IPS DF 4.7 (cell line): ENCODE measurements around the gene SLC5A1.
"Not testable (repeated sequence)": the region's sequence is repeated elsewhere in the genome, so short reads cannot be mapped to it uniquely, and the experiment has no call there.

Source experiments
- DNase-seq: peaks from one replicate; pipeline ENCODE4 v3.0.0-alpha.2; 2013; ENCODE audit warnings: low spot score; ENCODE audit errors: extremely low read depth

The SLC5A1 gene

DNA sequence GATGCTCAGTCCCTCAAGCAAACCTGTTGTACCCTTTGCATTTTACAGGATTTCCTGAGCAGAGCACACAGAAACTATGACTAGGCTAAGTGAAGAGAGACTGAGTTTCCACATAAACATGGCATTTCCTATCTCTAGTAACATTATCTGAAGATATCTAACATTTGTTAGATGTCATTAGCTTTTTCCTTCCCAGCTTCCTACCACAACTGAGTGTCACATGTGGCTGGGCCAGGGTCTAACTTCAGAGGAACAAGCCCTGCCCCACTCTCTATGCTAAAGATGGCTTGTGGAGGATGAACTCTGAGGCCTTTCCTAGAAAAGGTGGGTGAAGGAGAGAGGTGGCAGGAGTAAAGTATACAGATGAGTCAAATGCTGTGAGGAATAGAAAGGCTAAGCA, 99.5 kb downstream of the SLC5A1 start:
- no peak for DNase-seq

- DNase-seq = no peak
Observed at GRCh38 chr22:32144496-32145274, 101.6 kb downstream of the SLC5A1 start.

DNA sequence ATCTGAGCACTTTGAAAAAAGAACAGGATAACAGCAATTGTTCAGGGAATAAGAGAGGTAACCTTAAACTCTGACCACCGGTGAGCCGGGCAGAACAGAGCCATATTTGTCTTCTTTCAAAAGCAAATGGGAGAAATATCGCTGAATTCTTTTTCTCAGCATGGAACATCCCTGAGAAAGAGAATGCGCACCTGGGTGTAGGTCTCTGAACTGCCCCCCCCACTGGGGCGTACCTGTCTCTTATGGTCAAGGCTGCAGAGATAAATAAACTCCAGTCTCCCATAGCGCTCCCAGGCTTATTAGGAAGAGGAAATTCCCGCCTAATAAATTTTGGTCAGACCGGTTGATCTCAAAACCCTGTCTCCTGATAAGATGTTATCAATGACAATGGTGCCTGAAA, 104.1 kb downstream of the SLC5A1 start:
- DNase-seq = not testable (repeated sequence)

DNA sequence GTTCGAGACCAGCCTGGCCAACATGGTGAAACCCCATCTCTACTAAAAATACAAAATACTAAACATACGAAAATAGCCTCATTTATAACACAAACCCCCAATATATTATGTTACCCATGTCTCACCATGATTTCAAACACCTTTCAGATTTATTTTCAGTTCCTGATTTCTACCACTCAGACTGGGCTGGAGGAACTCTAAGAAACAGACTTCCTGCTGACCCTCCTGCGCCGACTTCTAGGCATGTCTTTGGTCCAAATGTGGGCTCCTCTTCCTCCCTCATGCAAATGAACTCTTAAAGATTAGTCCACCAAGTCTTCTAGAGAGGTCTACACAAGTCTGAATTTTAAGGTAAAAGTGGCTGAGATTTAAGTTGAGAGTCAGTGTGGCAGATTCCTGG, 105.3 kb downstream of the SLC5A1 start:
- not testable (repeated sequence) for DNase-seq

- not testable (repeated sequence) for DNase-seq
Observed at GRCh38 chr22:32150647-32151046, 107.6 kb downstream of the SLC5A1 start.

DNA sequence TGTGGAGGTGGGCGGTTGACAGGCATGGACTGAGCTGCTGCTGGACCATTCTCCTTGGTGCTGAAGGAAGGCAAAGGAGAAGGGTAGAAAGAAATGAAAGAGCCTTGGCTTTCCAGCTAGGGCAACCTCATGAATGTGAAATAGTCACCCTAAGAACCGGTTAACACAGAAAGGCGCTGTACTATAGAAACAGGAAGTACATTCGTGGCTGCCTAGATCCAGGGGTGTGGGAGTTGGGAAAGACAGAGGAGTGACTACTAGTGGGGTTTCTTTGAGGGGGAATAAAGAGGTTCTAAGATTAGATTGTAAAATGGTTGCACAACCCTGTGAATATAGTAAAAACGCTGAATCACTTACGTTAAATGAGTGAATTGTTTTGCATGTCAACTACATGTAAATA, 108.6 kb downstream of the SLC5A1 start:
- not testable (repeated sequence) for DNase-seq

DNA sequence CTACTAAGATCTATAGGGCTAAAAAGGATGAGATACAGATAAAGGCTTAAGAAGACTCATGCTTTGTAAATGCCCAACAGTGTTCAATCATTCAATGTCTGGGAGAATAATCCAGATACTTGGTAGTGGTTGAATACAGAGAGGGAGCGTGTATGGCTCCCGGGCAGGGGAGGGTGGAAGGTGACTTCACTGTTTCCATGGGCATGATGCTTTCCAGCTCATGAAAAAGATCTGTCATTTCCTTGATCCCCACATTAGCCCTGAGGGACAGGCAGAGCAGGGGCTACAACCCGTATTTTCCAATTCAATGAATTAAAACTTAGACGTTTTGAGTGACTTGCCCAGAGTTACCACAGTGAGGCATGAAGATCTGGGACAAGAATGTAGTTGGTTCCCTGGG, 111.7 kb downstream of the SLC5A1 start:
- DNase-seq = not testable (repeated sequence)

DNA sequence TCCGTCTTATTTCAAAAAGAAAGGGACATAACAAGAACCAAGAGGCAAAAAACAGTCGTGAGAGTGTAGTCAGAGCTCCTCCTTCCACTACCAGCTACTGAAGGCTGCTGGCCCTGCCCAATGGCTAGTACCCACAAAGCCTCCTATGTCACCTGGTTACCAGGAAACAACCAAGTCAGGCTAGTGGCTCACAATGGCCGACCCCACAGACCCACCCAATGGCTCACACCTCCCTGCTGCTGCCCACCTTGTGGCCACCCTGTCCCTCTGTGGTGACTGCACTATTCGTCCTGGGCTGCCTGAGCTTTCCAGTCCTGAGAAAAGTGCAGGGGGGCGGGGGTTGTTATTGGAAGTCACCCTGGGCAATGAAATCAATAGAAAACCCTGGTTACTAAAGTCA, 114.6 kb downstream of the SLC5A1 start:
- not testable (repeated sequence) for DNase-seq

DNA sequence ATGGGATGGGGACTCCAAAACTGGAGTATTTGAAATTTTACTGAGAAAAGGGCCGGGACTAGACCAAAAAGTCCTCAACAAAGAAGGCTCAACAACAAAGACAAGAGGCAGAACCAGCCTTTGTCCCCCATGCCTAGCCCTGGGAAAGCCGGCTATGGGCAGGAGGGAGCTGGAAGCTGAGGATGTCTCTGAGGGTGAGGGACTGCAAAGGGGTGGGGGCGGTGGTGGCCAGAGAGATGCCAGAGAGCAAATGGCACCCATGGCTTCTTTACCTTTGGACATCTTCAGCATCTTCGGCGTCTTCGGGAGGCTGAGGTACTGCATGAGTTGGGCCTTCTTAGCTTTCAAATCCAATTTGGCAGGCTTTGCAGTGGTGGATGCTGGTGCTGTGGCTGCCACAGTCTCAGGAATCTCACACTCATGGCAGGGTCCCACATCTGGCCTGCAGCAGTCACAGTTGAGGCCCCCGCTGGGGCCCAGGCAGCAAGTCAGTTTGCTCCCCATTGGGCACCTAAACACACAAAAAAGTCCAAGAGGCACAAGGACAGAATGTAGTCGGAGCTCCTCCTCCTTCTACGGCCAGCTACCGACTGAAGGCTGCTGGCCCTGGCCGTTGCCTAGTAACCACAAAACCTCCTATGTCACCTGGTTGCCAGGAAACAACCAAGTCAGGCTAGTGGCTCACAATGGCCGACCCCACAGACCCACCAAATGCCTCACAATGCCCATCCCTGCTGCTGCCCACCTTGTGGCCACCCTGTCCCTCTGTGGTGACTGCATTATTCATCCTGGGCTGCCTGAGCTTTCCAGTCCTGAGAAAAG, 115.9 kb downstream of the SLC5A1 start, which contains the start of gene C22orf42:
Gene C22orf42, minus strand, starts transcription at position 592 of the 822 bp plus-strand sequence. Its CDS starts 88 bp downstream, at position 504.
- no peak for DNase-seq

DNA sequence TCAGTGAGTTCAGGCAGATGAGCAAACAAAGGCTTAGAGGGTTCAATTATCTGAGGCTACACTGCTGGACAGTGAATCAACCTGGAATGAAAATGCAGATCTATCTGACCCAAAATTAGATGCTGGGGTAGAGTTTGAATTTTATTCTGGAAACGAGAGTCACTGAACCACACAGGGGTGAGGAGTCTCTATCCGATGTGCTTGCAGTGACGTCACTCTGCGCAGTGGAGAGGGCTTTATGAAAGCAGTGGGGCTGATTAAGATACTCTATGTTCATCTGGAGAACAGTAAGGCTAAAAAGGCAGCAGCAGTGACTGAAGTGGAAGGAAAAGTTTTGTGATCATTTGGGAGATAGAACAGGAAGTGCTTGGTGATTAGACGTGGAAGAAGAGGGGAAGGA, 117.3 kb downstream of the SLC5A1 start:
- not testable (repeated sequence) for DNase-seq
